Suprapubic skin (tissue), 4 donors: ENCODE results near the gene POGLUT2. TPM values are rescaled to one million over a fixed set of nuclear protein-coding genes. Genes with fewer than 3 reads are reported as not detected.
A peak's percentile ranks its signal among the peaks of the same experiment; 100 is the strongest.

Source experiments
- DNase-seq, 2 donors: peaks; one replicate each; pipeline ENCODE4 v3.0.0-alpha.2; 2019; ENCODE audit warnings: low spot score in 2 of 2
- H3K27ac ChIP-seq: fragments of 200-600 bp; sonication (generic); one replicate; pipeline ENCODE4 v1.5.1; 2019
- H3K27me3 ChIP-seq: fragments of 200-600 bp; sonication (generic); one replicate; pipeline ENCODE4 v1.5.1; 2019
- H3K36me3 ChIP-seq: fragments of 200-600 bp; sonication (generic); one replicate; pipeline ENCODE4 v1.5.1; 2019
- H3K4me1 ChIP-seq: fragments of 200-600 bp; sonication (generic); one replicate; pipeline ENCODE4 v1.5.1; 2019
- H3K4me3 ChIP-seq: fragments of 200-600 bp; sonication (generic); one replicate; pipeline ENCODE4 v1.5.1; 2019; ENCODE audit warnings: mild to moderate bottlenecking
- H3K9me3 ChIP-seq: fragments of 200-600 bp; sonication (generic); one replicate; pipeline ENCODE4 v1.5.1; 2019
- CTCF ChIP-seq, 2 donors: fragments of 200-600 bp in 1 of 2; fragments of 450-650 bp in 1 of 2; sonication (generic) in 1 of 2; IDR thresholded peaks; one replicate each; pipeline ENCODE4 v1.5.1; 2016 to 2019; ENCODE audit warnings: antibody characterized with exemption in 2 of 2, mild to moderate bottlenecking in 1 of 2, moderate library complexity in 1 of 2
- EP300 ChIP-seq: sonication (generic); formaldehyde crosslinking; IDR thresholded peaks from one replicate; pipeline ENCODE4 v1.6.1; 2017; ENCODE audit warnings: antibody characterized with exemption
- POLR2A ChIP-seq, 2 donors: fragments of 450-650 bp; IDR thresholded peaks; one replicate each; pipeline ENCODE4 v1.6.1; 2017; ENCODE audit warnings: antibody characterized with exemption in 2 of 2, mild to moderate bottlenecking in 2 of 2, moderate library complexity in 2 of 2
- POLR2AphosphoS5 ChIP-seq, 3 donors: sonication (generic); formaldehyde crosslinking; IDR thresholded peaks; one replicate each; pipeline ENCODE4 v1.6.1; 2017; ENCODE audit warnings: antibody characterized with exemption in 3 of 3
- WGBS: methylation state at CpG from one replicate; pipeline ENCODE4 v1.1.5; 2018; 5-methylcytosine and 5-hydroxymethylcytosine counted together
- total RNA-seq, 4 donors: library from RNA; depleted of rRNA; stranded (reverse); fragments of >200 nt; gene quantifications; one replicate each; pipeline ENCODE4 v1.1.0, GENCODE V29; 2016

POGLUT2 gene
- total RNA-seq, 4 donors from 2014 or later, result 2.5 to 2.8 (median 2.7) TPM

- Histone ChIP-seq H3K27me3 (no peaks in the 10 kb centered on the region), H3K9me3 (no peaks in the 10 kb centered on the region), H3K27ac (no peak overlapping the region), H3K4me1 (peaks cover 15% of the 10 kb centered on the region), H3K36me3 (peaks cover 1% of the 10 kb centered on the region), H3K4me3 (no peak overlapping the region)
- no peak for TF ChIP-seq EP300
- TF ChIP-seq POLR2A (IDR thresholded peaks at IDR 0.05), result no peak
- no peak for TF ChIP-seq CTCF (IDR thresholded peaks at IDR 0.05)
- no peak for TF ChIP-seq POLR2AphosphoS5 (IDR thresholded peaks at IDR 0.05)
- 99% methylated on average over 3 of the region's 3 CpGs for WGBS
- no peak for DNase-seq
Measured at GRCh38 chr13:102805680-102806079, 6.9 kb upstream of the POGLUT2 start.

GRCh38 chr13:102800145-102801041 is 1.6 kb upstream of the POGLUT2 start:
- H3K9me3 ChIP-seq, result no peaks in the 10 kb centered on the region
- TF ChIP-seq CTCF (IDR thresholded peaks at IDR 0.05), result peak in 1 of 2 donors; percentile 78
- TF ChIP-seq EP300, result no peak
- TF ChIP-seq POLR2A (IDR thresholded peaks at IDR 0.05), result no peak
- no peaks in the 10 kb centered on the region for H3K27me3 ChIP-seq
- no peaks in the 10 kb centered on the region for H3K36me3 ChIP-seq
- WGBS, result 6% methylated on average over 34 of the region's 81 CpGs
- DNase-seq, result peak; percentile 90
- peak overlapping the region; percentile 84 for H3K4me3 ChIP-seq
- H3K4me1 ChIP-seq, result peaks cover 28% of the 10 kb centered on the region
- peak overlapping the region; percentile 75 for H3K27ac ChIP-seq

- Histone ChIP-seq H3K27ac (peak overlapping the region; percentile 75), H3K36me3 (no peaks in the 10 kb centered on the region), H3K4me1 (peaks cover 28% of the 10 kb centered on the region), H3K4me3 (peak overlapping the region; percentile 84), H3K27me3 (no peaks in the 10 kb centered on the region), H3K9me3 (no peaks in the 10 kb centered on the region)
- DNase-seq, result peak in 1 of 2 donors; percentile 67
- under 1% methylated on average over 28 of the region's 69 CpGs for WGBS
- TF ChIP-seq CTCF (IDR thresholded peaks at IDR 0.05), result no peak
- TF ChIP-seq POLR2A (IDR thresholded peaks at IDR 0.05), result no peak
Measured at GRCh38 chr13:102799426-102800144, 809 bp upstream of the POGLUT2 start.

GRCh38 chr13:102793611-102794355 is 5.0 kb downstream of the POGLUT2 start:
- no peak overlapping the region for H3K4me3 ChIP-seq
- H3K27ac ChIP-seq, result no peak overlapping the region
- H3K4me1 ChIP-seq, result peaks cover 11% of the 10 kb centered on the region
- 88% methylated on average over 9 of the region's 9 CpGs for WGBS
- DNase-seq, result no peak
- TF ChIP-seq CTCF (IDR thresholded peaks at IDR 0.05), result no peak
- TF ChIP-seq POLR2A (IDR thresholded peaks at IDR 0.05), result no peak
- TF ChIP-seq EP300, result no peak
- no peak for TF ChIP-seq POLR2AphosphoS5 (IDR thresholded peaks at IDR 0.05)
- H3K27me3 ChIP-seq, result no peaks in the 10 kb centered on the region
- H3K9me3 ChIP-seq, result no peaks in the 10 kb centered on the region
- H3K36me3 ChIP-seq, result peaks cover 29% of the 10 kb centered on the region
